Adrenal gland (tissue), 12 donors: ENCODE data around the gene CST8. TPM values are rescaled to one million over a fixed set of nuclear protein-coding genes. Genes with fewer than 3 reads are reported as not detected.
A peak's percentile ranks its signal among the peaks of the same experiment; 100 is the strongest.

ENCODE experiments used
- DNase-seq, 7 donors: peaks; one replicate each; pipeline ENCODE4 v3.0.0-alpha.2; 2019 to 2020
- H3K27ac ChIP-seq, 5 donors: fragments of 200-600 bp; sonication (generic) in 4 of 5; 1 replicate in 3 of 5; 2 replicates in 2 of 5; pipeline versions ENCODE4 v1.5.1 to v1.8.0; 2016 to 2020; ENCODE audit warnings: mild to moderate bottlenecking in 1 of 5
- H3K27me3 ChIP-seq: fragments of 200-600 bp; 2 replicates; pipeline ENCODE4 v1.8.0; 2021
- H3K36me3 ChIP-seq, 2 donors: fragments of 200-600 bp; replicated peaks in 1 of 2; 1 replicate in 1 of 2; 2 replicates in 1 of 2; pipeline versions ENCODE4 v1.5.1 to v1.8.0; 2018 to 2022
- H3K4me1 ChIP-seq, 2 donors: fragments of 200-600 bp; replicated peaks in 1 of 2; 1 replicate in 1 of 2; 2 replicates in 1 of 2; pipeline versions ENCODE4 v1.5.1 to v1.8.0; 2018 to 2021
- H3K4me3 ChIP-seq, 4 donors: fragments of 200-600 bp; sonication (generic) in 3 of 4; one replicate each; pipeline ENCODE4 v1.5.1; 2016 to 2018
- H3K9me3 ChIP-seq, 3 donors: fragments of 200-600 bp; sonication (generic) in 1 of 3; replicated peaks in 1 of 3; 1 replicate in 2 of 3; 2 replicates in 1 of 3; pipeline versions ENCODE4 v1.5.1 to v1.8.0; 2016 to 2021
- POLR2A ChIP-seq, 2 donors: fragments of 450-650 bp; IDR thresholded peaks; one replicate each; pipeline ENCODE4 v1.6.1; 2017; ENCODE audit warnings: antibody characterized with exemption in 2 of 2, mild to moderate bottlenecking in 2 of 2, moderate library complexity in 1 of 2
- WGBS, 4 donors: extraction: QIAGEN DNeasy Blood & Tissue Kit in 2 of 4; methylation state at CpG; one replicate each; pipeline versions ENCODE4 v1.1.5 to v1.1.7; 2013 to 2017; 5-methylcytosine and 5-hydroxymethylcytosine counted together
- intact Hi-C, 2 donors: fragments of 100-400 bp; cut with DNase I; formaldehyde crosslinking; loops; one replicate each; pipeline versions ENCODE4 v1.14.1 to v1.15.0; 2022 to 2023
- polyA plus RNA-seq, 3 donors: library from polyadenylated mRNA; stranded (reverse); fragments of 200-250 nt in 2 of 3; fragments of 350-450 nt in 1 of 3; fragmentation: Illumina TruSeq in 1 of 3; extraction: RNeasy Lipid Tissue Mini Kit (QIAGEN cat#74804) in 1 of 3; gene quantifications; one replicate each; pipeline ENCODE4 v1.2.3, GENCODE V29; 2013 to 2014
- total RNA-seq, 9 donors: library from RNA; depleted of rRNA in 4 of 9; stranded (reverse); fragments of >200 nt in 4 of 9; fragments of 120-200 nt in 1 of 9; fragmentation: NEBNext Ultra II Directional in 1 of 9; extraction: Animal tissue kit (Norgen Biotek cat#: 25700) in 1 of 9; gene quantifications; one replicate each; pipeline versions ENCODE4 v1.1.0 to v1.2.4, GENCODE V29; 2013 to 2023
- TF ChIP-seq, protein P1 (sequence below), 6 experiments: fragments of 450-650 bp in 4 of 6; fragments of 200-600 bp in 2 of 6; sonication (generic) in 1 of 6; IDR thresholded peaks; 1 replicate in 5 of 6; 2 replicates in 1 of 6; pipeline versions ENCODE4 v1.5.1 to v1.8.0; 2016 to 2021; ENCODE audit warnings: antibody characterized with exemption in 6 of 6, mild to moderate bottlenecking in 2 of 6, moderate library complexity in 1 of 6
- donor health status: healthy with polysubstance abuse.
- donor health status: Bipolar disorder and iron deficiency.
- donor health status: DM: yes; HTN: yes; CAD: no.
- donor health status: DM: no; HTN: no; CAD: no.
- donor health status: DM: no; HTN: no; CAD: no.
- donor health status: DM: yes; HTN: yes; CAD: no.

The CST8 gene
- total and polyA plus RNA-seq, 12 donors = not detected

DNA sequence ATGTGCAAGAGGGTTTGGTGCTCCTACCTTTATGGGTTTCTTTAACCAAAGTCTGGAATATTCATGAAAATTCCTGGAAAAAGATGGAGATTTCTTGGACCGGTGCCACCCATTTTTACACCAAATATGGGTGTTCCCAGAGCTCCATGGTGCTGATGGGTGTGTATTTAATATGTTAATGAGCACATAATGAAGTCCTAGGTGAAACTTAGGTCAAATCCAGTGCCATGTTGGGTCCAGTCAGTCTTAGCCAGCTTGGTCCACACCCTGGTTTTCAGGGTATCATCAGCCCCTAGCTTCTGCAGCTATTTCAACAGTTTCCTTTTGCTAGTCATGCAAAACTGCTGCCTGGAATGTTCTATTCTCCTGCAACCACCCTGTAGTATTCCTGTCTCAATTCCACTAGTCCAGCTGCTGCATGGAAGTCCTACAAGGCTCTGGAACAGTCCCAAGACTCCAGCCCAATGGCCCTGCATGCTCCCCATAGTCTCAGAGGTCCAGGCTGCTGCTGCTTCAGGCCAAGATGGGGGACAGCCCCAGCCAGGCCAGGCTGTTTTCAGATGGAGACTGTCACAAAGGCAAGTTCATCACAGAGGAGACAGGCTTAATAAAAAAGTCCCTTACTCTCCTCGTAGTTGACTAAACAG is 45.5 kb downstream of the CST8 start:
- intact Hi-C loops = no loop called here
- Histone ChIP-seq H3K9me3 (no peaks in the 10 kb centered on the region), H3K36me3 (no peaks in the 10 kb centered on the region), H3K27ac (no peak overlapping the region), H3K4me3 (no peak overlapping the region), H3K27me3 (no peaks in the 10 kb centered on the region), H3K4me1 (no peaks in the 10 kb centered on the region)
- TF ChIP-seq, protein P1, sequence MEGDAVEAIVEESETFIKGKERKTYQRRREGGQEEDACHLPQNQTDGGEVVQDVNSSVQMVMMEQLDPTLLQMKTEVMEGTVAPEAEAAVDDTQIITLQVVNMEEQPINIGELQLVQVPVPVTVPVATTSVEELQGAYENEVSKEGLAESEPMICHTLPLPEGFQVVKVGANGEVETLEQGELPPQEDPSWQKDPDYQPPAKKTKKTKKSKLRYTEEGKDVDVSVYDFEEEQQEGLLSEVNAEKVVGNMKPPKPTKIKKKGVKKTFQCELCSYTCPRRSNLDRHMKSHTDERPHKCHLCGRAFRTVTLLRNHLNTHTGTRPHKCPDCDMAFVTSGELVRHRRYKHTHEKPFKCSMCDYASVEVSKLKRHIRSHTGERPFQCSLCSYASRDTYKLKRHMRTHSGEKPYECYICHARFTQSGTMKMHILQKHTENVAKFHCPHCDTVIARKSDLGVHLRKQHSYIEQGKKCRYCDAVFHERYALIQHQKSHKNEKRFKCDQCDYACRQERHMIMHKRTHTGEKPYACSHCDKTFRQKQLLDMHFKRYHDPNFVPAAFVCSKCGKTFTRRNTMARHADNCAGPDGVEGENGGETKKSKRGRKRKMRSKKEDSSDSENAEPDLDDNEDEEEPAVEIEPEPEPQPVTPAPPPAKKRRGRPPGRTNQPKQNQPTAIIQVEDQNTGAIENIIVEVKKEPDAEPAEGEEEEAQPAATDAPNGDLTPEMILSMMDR (IDR thresholded peaks at IDR 0.05) = no peak
- no peak for TF ChIP-seq POLR2A (IDR thresholded peaks at IDR 0.05)
- no peak for DNase-seq
- 65 to 80% (median 67%) methylated on average over 2 of the region's 2 CpGs for WGBS, 4 donors

DNA sequence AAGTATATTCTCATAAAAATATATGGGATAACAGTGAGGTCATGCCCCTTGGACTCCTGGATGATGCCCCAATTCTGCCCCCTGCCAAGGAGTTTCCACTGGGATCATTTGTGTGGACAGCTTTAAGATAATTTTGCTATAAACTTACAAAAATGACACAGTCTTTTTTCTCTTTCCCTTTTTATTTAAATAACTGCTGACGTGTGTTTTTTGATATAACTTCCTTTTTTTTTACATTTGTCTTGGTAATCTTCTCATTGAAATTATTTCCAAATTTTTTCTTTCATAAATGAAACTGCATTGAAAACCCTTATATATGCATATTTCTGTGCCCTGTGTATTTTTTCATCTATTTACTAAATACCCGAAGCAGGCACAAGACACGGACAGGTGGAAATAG is 46.1 kb downstream of the CST8 start:
- Histone ChIP-seq H3K4me3 (no peak overlapping the region), H3K27ac (no peak overlapping the region), H3K4me1 (no peaks in the 10 kb centered on the region), H3K27me3 (no peaks in the 10 kb centered on the region), H3K36me3 (no peaks in the 10 kb centered on the region), H3K9me3 (no peaks in the 10 kb centered on the region)
- TF ChIP-seq, protein P1 (IDR thresholded peaks at IDR 0.05) = no peak
- TF ChIP-seq POLR2A (IDR thresholded peaks at IDR 0.05) = no peak
- intact Hi-C loops = no loop called here
- DNase-seq = no peak
- 65 to 81% (median 69%) methylated on average over 3 of the region's 3 CpGs for WGBS, 4 donors

- 69 to 76% (median 70%) methylated on average over 4 of the region's 4 CpGs for WGBS, 4 donors
- intact Hi-C loops = no loop called here
Measured at GRCh38 chr20:23540624-23541023, 49.7 kb downstream of the CST8 start.

DNA sequence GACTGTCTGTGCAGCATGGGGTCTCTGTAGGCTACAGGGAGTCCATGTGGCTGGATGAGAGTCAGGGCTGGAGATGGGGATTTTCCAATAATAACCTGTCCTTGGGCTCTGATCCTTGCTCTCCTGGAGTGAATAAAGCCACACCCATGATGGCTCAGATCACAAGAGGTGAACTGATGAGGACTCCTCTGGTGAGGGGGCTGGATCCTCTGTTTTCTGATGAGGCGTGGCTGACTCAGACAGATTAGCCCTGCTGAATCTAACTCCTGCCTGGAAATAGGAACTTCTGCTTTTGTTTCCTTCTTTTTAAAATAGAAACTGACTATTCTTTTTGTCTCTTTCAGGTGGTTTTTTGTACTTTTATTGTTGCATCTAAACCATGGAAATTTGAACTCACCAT is 50.4 kb downstream of the CST8 start:
- intact Hi-C loops = no loop called here
- Histone ChIP-seq H3K27ac (no peak overlapping the region), H3K27me3 (peaks cover 4% of the 10 kb centered on the region), H3K9me3 (no peaks in the 10 kb centered on the region), H3K36me3 (no peaks in the 10 kb centered on the region), H3K4me1 (no peaks in the 10 kb centered on the region), H3K4me3 (no peak overlapping the region)
- TF ChIP-seq POLR2A (IDR thresholded peaks at IDR 0.05) = no peak
- TF ChIP-seq, protein P1 (IDR thresholded peaks at IDR 0.05) = no peak
- peak in 1 of 7 donors; percentile 13 for DNase-seq
- 44 to 67% (median 57%) methylated on average over 1 of the region's 1 CpG for WGBS, 4 donors

More at GRCh38 chr20:23540624-23541023, 49.7 kb downstream of the CST8 start:
- TF ChIP-seq, protein P1 (IDR thresholded peaks at IDR 0.05) = no peak
- TF ChIP-seq POLR2A (IDR thresholded peaks at IDR 0.05) = no peak
- H3K4me3 ChIP-seq = no peak overlapping the region
- no peaks in the 10 kb centered on the region for H3K9me3 ChIP-seq
- no peak overlapping the region for H3K27ac ChIP-seq
- no peaks in the 10 kb centered on the region for H3K36me3 ChIP-seq
- no peaks in the 10 kb centered on the region for H3K4me1 ChIP-seq
- DNase-seq = no peak
- H3K27me3 ChIP-seq = no peaks in the 10 kb centered on the region
